GM12878 (cell line): ENCODE results near the gene CLDN7.

ENCODE experiments used
- CBFB ChIP-seq: IDR thresholded peaks from 2 replicates; pipeline ENCODE4 v1.6.1; 2016; ENCODE audit warnings: antibody characterized with exemption, low read depth
- EP300 ChIP-seq, 2 experiments: fragments of 150-350 bp in 1 of 2; IDR thresholded peaks; 2 replicates each; pipeline ENCODE4 v1.6.1; 2011 to 2012; ENCODE audit warnings: low read depth in 2 of 2, low read length in 2 of 2, borderline replicate concordance in 1 of 2, improper control_type of control experiment in 1 of 2, inconsistent platforms in 1 of 2; ENCODE audit not compliant: control insufficient read depth in 1 of 2
- MXI1 ChIP-seq: fragments of 150-350 bp; IDR thresholded peaks from 2 replicates; pipeline ENCODE4 v1.6.1; 2011; ENCODE audit warnings: low read depth, mild to moderate bottlenecking, inconsistent platforms, low read length, improper control_type of control experiment
- TF ChIP-seq, protein P1 (sequence below), 3 experiments: IDR thresholded peaks in 2 of 3; conservative IDR thresholded peaks in 1 of 3; 2 replicates each; pipeline ENCODE4 v1.5.1; 2011; ENCODE audit warnings: low read depth in 3 of 3, low read length in 3 of 3, mild to moderate bottlenecking in 3 of 3, control low read depth in 2 of 3, moderate library complexity in 2 of 3, inconsistent platforms in 1 of 3, mixed read lengths in 1 of 3; ENCODE audit not compliant: control insufficient read depth in 2 of 3, insufficient read depth in 1 of 3; ENCODE audit errors: extremely low read depth in 1 of 3
- TF ChIP-seq, protein P2 (sequence below): fragments of 450-650 bp; IDR thresholded peaks from 2 replicates; pipeline ENCODE4 v1.6.1; 2014; ENCODE audit warnings: mild to moderate bottlenecking

DNA sequence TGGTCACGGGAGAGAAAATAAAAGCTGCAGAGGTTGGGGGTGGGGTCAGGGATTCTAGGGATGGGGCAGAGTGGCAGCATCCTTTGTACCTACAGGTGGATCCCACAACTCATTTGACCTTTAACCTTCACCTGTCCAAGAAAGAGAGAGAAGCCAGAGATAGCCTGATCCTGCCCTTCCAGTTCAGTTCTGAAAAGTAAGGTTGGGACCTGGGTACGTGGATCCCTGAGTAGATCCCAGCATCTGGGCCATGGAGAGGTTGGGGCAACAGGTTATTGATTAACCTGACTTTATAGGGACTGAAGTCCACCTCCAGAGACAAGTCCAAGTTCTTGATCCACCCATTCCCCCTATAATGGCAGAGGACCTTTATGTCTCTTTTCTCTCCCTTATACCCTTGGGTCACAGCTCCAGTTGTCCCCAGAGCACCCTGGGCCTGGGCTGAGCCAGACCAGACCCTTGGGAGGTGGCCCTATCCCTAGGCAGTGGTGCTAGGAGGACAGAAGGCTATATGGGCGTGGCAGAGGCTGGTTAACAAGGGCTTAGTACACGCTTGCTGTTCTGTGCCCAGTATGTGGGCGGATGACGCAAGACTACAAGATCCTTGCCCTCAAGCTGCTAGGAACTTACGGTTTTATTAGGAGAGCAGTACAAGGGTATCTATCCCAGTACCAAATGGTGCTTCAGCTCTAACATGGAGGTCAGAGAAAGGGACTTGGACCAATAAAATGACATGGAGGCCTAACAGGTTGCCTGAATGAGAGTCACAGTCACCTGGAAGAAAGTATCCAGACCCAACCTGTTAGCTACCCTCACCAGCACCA lies 3.3 kb downstream of the CLDN7 start:
- TF ChIP-seq, protein P1, sequence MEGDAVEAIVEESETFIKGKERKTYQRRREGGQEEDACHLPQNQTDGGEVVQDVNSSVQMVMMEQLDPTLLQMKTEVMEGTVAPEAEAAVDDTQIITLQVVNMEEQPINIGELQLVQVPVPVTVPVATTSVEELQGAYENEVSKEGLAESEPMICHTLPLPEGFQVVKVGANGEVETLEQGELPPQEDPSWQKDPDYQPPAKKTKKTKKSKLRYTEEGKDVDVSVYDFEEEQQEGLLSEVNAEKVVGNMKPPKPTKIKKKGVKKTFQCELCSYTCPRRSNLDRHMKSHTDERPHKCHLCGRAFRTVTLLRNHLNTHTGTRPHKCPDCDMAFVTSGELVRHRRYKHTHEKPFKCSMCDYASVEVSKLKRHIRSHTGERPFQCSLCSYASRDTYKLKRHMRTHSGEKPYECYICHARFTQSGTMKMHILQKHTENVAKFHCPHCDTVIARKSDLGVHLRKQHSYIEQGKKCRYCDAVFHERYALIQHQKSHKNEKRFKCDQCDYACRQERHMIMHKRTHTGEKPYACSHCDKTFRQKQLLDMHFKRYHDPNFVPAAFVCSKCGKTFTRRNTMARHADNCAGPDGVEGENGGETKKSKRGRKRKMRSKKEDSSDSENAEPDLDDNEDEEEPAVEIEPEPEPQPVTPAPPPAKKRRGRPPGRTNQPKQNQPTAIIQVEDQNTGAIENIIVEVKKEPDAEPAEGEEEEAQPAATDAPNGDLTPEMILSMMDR (IDR thresholded peaks at IDR 0.05 in 2 of 3, conservative IDR thresholded peaks at IDR 0.05 in 1 of 3; ENCODE audit: control insufficient read depth in 2 of 3, extremely low read depth in 1 of 3, insufficient read depth in 1 of 3, low read depth in 3 of 3, low read length in 3 of 3) = no peak
- TF ChIP-seq CBFB (no peak), MXI1 (no peak), EP300 (IDR thresholded peaks at IDR 0.05; ENCODE audit: borderline replicate concordance in 1 of 2, control insufficient read depth in 1 of 2, low read depth in 2 of 2, low read length in 2 of 2) (no peak)
- TF ChIP-seq, protein P2, sequence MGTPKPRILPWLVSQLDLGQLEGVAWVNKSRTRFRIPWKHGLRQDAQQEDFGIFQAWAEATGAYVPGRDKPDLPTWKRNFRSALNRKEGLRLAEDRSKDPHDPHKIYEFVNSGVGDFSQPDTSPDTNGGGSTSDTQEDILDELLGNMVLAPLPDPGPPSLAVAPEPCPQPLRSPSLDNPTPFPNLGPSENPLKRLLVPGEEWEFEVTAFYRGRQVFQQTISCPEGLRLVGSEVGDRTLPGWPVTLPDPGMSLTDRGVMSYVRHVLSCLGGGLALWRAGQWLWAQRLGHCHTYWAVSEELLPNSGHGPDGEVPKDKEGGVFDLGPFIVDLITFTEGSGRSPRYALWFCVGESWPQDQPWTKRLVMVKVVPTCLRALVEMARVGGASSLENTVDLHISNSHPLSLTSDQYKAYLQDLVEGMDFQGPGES = no peak
